Measurements from ENCODE around the gene CHIC2.

- TF ChIP-seq POLR2AphosphoS5 (IDR thresholded peaks at IDR 0.05; ENCODE audit: low read depth, low read length) = no peak
- TF ChIP-seq POLR2A (IDR thresholded peaks at IDR 0.05; ENCODE audit: low read depth, low read length) = no peak
- no peak for TF ChIP-seq TAF1 (IDR thresholded peaks at IDR 0.05; ENCODE audit: low read depth, low read length)
- TF ChIP-seq SPI1 (IDR thresholded peaks at IDR 0.05; ENCODE audit: low read depth, low read length) = no peak
These were observed 32.0 kb upstream of the CHIC2 start for GRCh38 chr4:54096295-54096962.
